Measurements from ENCODE around the gene TMEM74B.

TMEM74B gene

GRCh38 chr20:1144401-1145172, 40.2 kb downstream of the TMEM74B start:
- DNase-seq (ENCODE audit: low spot score) (no peak), FAIRE-seq (no peak)

GRCh38 chr20:1137236-1137635, 47.5 kb downstream of the TMEM74B start:
- DNase-seq (ENCODE audit: low spot score) (no peak), FAIRE-seq (no peak)

- no peak for FAIRE-seq
- no peak for DNase-seq (ENCODE audit: low spot score)
Observed at GRCh38 chr20:1134836-1135235, 49.9 kb downstream of the TMEM74B start.

- DNase-seq (ENCODE audit: low spot score) = no peak
- no peak for FAIRE-seq
Observed at GRCh38 chr20:1134355-1134754, 50.4 kb downstream of the TMEM74B start.

GRCh38 chr20:1131354-1131753, 53.4 kb downstream of the TMEM74B start:
- FAIRE-seq (no peak), DNase-seq (ENCODE audit: low spot score) (no peak)

- no peak for DNase-seq (ENCODE audit: low spot score)
- FAIRE-seq = no peak
Observed at GRCh38 chr20:1130847-1131246, 53.9 kb downstream of the TMEM74B start.
